ENCODE results near the gene BRINP2. TPM values are rescaled to one million over a fixed set of nuclear protein-coding genes. Genes with fewer than 3 reads are reported as not detected.

BRINP2 gene
- total RNA-seq, 2 experiments from 2014 or later = not detected

GRCh38 chr1:177283380-177283779 lies 112.6 kb downstream of the BRINP2 start:
- Mint-ChIP-seq H3K4me1 (no peaks in the 10 kb centered on the region), H3K36me3 (no peaks in the 10 kb centered on the region), H3K4me3 (no peak overlapping the region), H3K9me3 (peaks cover 3% of the 10 kb centered on the region), H3K27me3 (no peaks in the 10 kb centered on the region), H3K27ac (no peak overlapping the region)
- ATAC-seq (ENCODE audit: low read depth) (no peak), DNase-seq (no peak)
- POLR2A ChIA-PET = no interaction called here

GRCh38 chr1:177286396-177286795 lies 115.6 kb downstream of the BRINP2 start:
- Mint-ChIP-seq H3K27me3 (no peaks in the 10 kb centered on the region), H3K36me3 (no peaks in the 10 kb centered on the region), H3K9me3 (peaks cover 3% of the 10 kb centered on the region), H3K4me1 (no peaks in the 10 kb centered on the region), H3K4me3 (no peak overlapping the region), H3K27ac (no peak overlapping the region)
- POLR2A ChIA-PET = no interaction called here
- ATAC-seq (ENCODE audit: low read depth) (no peak), DNase-seq (no peak)

GRCh38 chr1:177287270-177287669 lies 116.5 kb downstream of the BRINP2 start:
- POLR2A ChIA-PET = no interaction called here
- H3K27ac Mint-ChIP-seq = no peak overlapping the region
- H3K36me3 Mint-ChIP-seq = no peaks in the 10 kb centered on the region
- H3K9me3 Mint-ChIP-seq = peaks cover 4% of the 10 kb centered on the region
- no peak overlapping the region for H3K4me3 Mint-ChIP-seq
- DNase-seq (no peak), ATAC-seq (ENCODE audit: low read depth) (no peak)
- H3K27me3 Mint-ChIP-seq = no peaks in the 10 kb centered on the region
- H3K4me1 Mint-ChIP-seq = no peaks in the 10 kb centered on the region

- DNase-seq (no peak), ATAC-seq (ENCODE audit: low read depth) (no peak)
- Mint-ChIP-seq H3K4me1 (no peaks in the 10 kb centered on the region), H3K9me3 (peaks cover 4% of the 10 kb centered on the region), H3K36me3 (no peaks in the 10 kb centered on the region), H3K4me3 (no peak overlapping the region), H3K27me3 (no peaks in the 10 kb centered on the region), H3K27ac (no peak overlapping the region)
- POLR2A ChIA-PET = no interaction called here
Measured at GRCh38 chr1:177287994-177288393, 117.2 kb downstream of the BRINP2 start.

DNA sequence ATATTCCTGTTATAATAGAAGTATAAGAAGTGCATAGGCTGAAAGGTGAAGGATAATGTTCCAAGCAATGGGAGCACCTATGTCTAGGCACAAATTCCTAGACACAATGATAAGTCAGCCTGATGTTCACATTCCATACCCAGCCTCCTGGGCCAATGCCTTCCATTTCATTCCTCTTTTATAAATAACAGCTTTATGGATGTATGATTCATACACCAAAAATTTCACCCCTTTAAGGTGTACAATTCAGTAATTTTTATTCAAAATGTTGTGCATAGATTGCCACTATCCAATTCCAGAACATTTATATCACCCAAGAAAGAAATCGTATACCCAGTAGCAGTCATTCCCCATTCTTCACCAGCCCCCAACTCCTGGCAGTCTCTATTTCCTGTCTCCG lies 118.8 kb downstream of the BRINP2 start:
- POLR2A ChIA-PET = no interaction called here
- DNase-seq = no peak
- Mint-ChIP-seq H3K36me3 (no peaks in the 10 kb centered on the region), H3K4me1 (no peaks in the 10 kb centered on the region), H3K27ac (no peak overlapping the region), H3K4me3 (no peak overlapping the region), H3K27me3 (no peaks in the 10 kb centered on the region), H3K9me3 (peaks cover 6% of the 10 kb centered on the region)
- no peak for ATAC-seq (ENCODE audit: low read depth)

DNA sequence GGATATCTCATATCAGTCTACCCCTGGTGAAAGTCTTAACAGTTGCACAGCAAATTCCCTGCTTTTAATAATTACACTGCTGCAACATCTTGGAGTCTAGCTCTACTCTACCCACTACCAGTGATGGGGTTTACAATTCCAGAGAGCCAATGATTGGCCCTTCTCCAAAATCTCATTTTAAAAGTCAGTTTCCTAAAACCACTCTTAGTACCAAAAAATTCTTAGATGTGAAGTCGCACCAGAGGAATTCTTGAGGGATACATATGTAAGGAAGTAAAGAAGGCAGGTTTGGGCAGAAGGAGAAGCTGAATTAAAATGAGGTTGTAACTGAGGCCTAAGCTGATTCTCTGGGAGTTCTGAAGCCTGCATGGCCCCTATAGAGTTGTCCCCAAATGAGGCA lies 129.7 kb downstream of the BRINP2 start:
- POLR2A ChIA-PET = no interaction called here
- Mint-ChIP-seq H3K36me3 (no peaks in the 10 kb centered on the region), H3K4me3 (no peak overlapping the region), H3K27ac (no peak overlapping the region), H3K9me3 (peaks cover 2% of the 10 kb centered on the region), H3K27me3 (no peaks in the 10 kb centered on the region), H3K4me1 (no peaks in the 10 kb centered on the region)
- ATAC-seq (ENCODE audit: low read depth) (no peak), DNase-seq (no peak)

DNA sequence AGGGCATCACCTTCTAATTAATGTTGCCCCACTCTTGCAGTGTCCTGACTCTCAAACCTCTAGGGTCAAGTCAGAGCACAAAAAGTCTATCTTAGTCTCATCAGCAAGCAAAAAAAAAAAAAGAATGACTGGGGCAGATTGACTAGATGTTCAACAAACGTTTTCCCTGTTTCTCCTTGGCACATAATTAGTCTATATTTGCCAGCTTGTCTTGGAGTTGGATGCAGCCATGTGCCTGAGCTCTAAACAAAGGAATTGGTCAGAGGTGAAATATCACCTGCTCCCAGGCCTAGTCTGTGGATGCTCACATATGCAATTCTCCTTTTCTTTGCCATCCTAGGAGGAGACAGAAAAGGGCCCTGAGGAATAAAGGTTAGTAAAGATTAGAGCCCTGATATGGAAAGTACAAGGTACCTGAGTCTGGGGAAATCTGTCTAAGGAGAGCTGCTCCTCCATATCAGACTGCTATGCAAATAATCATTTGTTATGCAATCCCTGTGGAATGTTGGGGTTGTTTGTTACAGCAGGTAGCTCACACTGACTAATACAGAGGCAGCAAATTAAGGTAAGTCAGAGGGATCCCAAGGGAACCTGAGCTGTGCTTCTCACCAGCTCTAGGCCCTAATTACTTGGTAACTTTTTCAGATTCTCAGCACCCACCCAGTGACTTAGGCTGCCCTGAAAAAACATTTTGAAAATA lies 130.8 kb downstream of the BRINP2 start:
- H3K4me3 Mint-ChIP-seq = no peak overlapping the region
- POLR2A ChIA-PET = no interaction called here
- H3K4me1 Mint-ChIP-seq = no peaks in the 10 kb centered on the region
- DNase-seq = no peak
- H3K36me3 Mint-ChIP-seq = no peaks in the 10 kb centered on the region
- no peaks in the 10 kb centered on the region for H3K27me3 Mint-ChIP-seq
- no peak for ATAC-seq (ENCODE audit: low read depth)
- no peaks in the 10 kb centered on the region for H3K9me3 Mint-ChIP-seq
- no peak overlapping the region for H3K27ac Mint-ChIP-seq

- no peak for DNase-seq
- Mint-ChIP-seq H3K36me3 (no peaks in the 10 kb centered on the region), H3K9me3 (no peaks in the 10 kb centered on the region), H3K27me3 (no peaks in the 10 kb centered on the region), H3K27ac (no peak overlapping the region), H3K4me1 (no peaks in the 10 kb centered on the region), H3K4me3 (no peak overlapping the region)
- ATAC-seq (ENCODE audit: low read depth) = no peak
- POLR2A ChIA-PET = no interaction called here
Measured at GRCh38 chr1:177302357-177303044, 131.7 kb downstream of the BRINP2 start.

DNA sequence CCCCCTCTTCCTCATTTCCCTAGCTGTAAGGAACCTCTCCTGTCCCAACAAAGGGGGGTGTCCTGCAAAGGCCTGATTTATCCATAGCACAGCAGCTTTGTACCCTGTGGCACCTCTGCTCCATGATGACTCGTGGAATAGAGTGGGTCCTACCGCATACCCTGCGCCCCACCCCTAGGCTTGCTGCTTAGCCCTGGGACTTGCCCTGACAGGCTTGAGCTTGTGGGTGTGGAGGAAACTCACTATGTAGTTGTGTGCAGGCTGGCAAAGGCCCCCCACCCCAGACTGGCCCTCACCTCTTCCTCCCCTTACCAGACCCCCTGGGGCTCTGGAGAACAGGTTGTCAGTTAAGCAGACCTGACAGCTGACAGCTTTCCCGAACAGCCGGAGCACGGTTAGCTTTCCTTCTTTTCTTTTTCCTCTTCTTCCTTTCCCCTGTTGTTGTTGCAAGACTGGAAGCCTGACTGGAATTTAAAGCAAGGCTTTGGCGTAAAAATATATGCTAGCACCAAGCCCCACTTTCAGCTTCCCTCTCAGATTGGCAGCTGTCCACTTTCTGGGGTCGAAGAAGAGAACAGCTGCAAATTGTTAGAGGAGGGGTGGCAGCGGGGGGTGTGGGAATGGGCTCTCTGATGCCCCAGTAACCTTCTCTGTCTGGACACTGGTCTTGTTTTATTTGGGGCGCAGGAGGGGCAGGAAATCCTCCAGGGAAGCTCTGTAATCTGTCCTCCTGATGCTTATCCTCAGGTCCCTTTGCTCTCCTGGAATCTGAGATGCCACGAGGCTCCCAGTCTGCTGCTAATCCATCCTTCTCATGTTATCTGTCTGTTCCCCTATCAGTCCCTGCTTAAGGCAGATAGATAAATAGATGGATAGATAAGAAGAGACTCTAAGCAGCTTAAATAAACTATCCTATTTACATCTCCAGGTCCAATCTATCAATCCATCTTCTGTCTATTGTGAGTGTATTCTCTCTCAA lies 134.6 kb downstream of the BRINP2 start:
- no peak for ATAC-seq (ENCODE audit: low read depth)
- POLR2A ChIA-PET = no interaction called here
- no peaks in the 10 kb centered on the region for H3K36me3 Mint-ChIP-seq
- H3K27me3 Mint-ChIP-seq = no peaks in the 10 kb centered on the region
- no peak overlapping the region for H3K27ac Mint-ChIP-seq
- no peak for DNase-seq
- H3K4me1 Mint-ChIP-seq = no peaks in the 10 kb centered on the region
- H3K9me3 Mint-ChIP-seq = no peaks in the 10 kb centered on the region
- H3K4me3 Mint-ChIP-seq = no peak overlapping the region

DNA sequence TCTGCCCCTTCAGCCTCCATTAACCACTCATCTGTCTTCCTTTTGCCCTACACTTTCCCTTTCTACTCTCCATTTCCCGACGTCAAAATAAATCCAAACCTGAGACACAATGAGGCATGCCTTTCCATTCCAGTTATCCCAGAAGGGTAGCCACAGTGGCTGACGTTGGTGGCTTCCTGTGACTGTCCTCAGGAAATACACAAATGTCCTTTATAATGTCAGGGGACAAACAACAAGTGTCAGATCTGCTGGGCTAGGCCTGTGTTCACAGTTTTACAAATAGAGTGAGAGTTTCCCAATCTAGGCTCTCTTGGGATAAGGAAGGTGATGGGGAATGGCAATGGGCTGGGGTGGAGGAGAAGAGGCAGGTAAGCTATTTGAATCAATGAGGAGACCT lies 135.3 kb downstream of the BRINP2 start:
- H3K36me3 Mint-ChIP-seq = no peaks in the 10 kb centered on the region
- no peak for ATAC-seq (ENCODE audit: low read depth)
- POLR2A ChIA-PET = no interaction called here
- no peaks in the 10 kb centered on the region for H3K9me3 Mint-ChIP-seq
- no peak for DNase-seq
- H3K4me1 Mint-ChIP-seq = no peaks in the 10 kb centered on the region
- H3K27ac Mint-ChIP-seq = no peak overlapping the region
- H3K4me3 Mint-ChIP-seq = no peak overlapping the region
- no peaks in the 10 kb centered on the region for H3K27me3 Mint-ChIP-seq

DNA sequence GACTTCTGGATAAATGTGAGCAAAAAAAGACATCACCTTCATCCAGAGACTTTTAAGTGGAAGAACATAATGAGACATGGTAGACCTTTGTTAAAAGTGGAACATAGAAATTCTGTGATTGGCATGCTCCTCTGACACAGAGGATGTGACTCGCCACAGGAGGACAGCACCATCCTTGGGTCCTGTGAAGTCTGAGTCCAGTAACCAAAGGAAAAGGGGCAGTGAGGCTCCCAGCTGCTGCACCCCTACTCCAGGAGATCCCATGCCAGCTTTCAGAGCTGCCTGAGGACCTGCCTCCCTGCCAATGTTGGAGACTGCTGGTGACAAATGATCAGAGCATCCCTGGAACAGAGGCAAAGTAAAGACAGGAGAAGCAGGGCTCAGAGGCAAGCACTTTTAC lies 136.2 kb downstream of the BRINP2 start:
- no peak overlapping the region for H3K4me3 Mint-ChIP-seq
- no peaks in the 10 kb centered on the region for H3K27me3 Mint-ChIP-seq
- no peaks in the 10 kb centered on the region for H3K36me3 Mint-ChIP-seq
- H3K4me1 Mint-ChIP-seq = no peaks in the 10 kb centered on the region
- no peak for DNase-seq
- ATAC-seq (ENCODE audit: low read depth) = no peak
- H3K9me3 Mint-ChIP-seq = no peaks in the 10 kb centered on the region
- POLR2A ChIA-PET = no interaction called here
- H3K27ac Mint-ChIP-seq = no peak overlapping the region

DNA sequence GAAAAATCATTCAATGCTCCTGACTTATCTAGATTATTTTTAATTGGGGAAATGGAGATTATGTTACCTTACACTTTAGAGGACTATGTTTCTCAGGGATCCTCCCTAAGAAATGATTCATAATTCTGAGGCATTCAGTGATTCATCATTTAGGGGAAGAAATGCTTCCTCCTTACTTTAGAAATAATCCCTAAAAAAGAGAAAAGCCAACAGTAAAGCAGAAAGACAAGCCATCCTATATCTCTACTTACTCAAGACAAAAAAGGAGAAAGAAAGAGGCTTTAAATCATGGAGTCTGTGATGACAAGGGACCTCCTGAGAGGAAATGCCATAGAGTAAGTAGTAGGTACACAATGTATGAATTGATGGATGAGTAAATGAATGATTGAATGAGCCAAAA lies 137.0 kb downstream of the BRINP2 start:
- no peaks in the 10 kb centered on the region for H3K9me3 Mint-ChIP-seq
- POLR2A ChIA-PET = no interaction called here
- no peaks in the 10 kb centered on the region for H3K36me3 Mint-ChIP-seq
- H3K27ac Mint-ChIP-seq = no peak overlapping the region
- H3K4me1 Mint-ChIP-seq = no peaks in the 10 kb centered on the region
- ATAC-seq (ENCODE audit: low read depth) = no peak
- H3K4me3 Mint-ChIP-seq = no peak overlapping the region
- H3K27me3 Mint-ChIP-seq = no peaks in the 10 kb centered on the region
- no peak for DNase-seq

DNA sequence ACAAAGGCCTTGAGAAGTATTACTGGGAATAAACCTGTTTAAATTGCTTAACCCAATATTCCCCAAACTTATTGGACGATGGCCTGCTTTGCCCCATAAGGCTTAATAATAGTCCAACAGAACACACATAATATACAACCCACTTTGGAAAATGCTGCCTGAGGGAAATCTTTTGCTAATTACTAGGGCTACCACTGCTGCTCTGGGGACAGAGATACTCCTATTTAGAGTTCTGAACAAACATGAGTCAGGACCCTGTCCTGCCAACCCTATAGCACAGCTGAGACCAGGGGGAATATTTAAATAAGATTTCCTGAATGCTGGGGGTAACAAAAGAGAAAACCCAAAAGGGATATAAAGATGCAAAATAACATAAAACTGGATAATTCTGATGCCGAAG lies 139.1 kb downstream of the BRINP2 start:
- ATAC-seq (ENCODE audit: low read depth) (no peak), DNase-seq (no peak)
- H3K9me3 Mint-ChIP-seq = peaks cover 1% of the 10 kb centered on the region
- H3K4me3 Mint-ChIP-seq = no peak overlapping the region
- no peaks in the 10 kb centered on the region for H3K4me1 Mint-ChIP-seq
- no peak overlapping the region for H3K27ac Mint-ChIP-seq
- no peaks in the 10 kb centered on the region for H3K36me3 Mint-ChIP-seq
- no peaks in the 10 kb centered on the region for H3K27me3 Mint-ChIP-seq
- POLR2A ChIA-PET = no interaction called here

DNA sequence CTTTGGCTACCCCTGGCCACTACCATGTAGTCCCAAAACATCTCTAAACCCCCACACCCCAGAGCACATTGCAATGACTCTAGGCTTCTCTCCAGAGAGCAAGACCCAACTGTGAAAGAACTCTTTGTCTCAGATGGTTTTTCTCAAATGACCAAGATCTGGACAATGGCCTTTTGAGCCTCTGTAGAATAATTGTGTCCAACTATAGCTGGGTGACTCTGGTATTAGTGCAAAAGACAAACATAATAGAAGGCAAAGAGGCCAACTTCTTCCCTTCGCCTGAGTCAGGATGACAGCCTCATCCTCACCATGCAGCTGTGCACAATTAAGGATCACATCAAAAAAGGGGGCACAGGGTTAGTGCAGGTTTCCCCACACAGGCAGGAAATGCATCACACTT lies 139.6 kb downstream of the BRINP2 start:
- Mint-ChIP-seq H3K4me3 (no peak overlapping the region), H3K27ac (no peak overlapping the region), H3K36me3 (no peaks in the 10 kb centered on the region), H3K9me3 (peaks cover 1% of the 10 kb centered on the region), H3K27me3 (no peaks in the 10 kb centered on the region), H3K4me1 (no peaks in the 10 kb centered on the region)
- POLR2A ChIA-PET = no interaction called here
- no peak for ATAC-seq (ENCODE audit: low read depth)
- DNase-seq = no peak

Data from activated naive CD8-positive, alpha-beta T cell treated with anti-CD3 and anti-CD28 coated beads, Interleukin-2, amount 10 ng/mL, durations not matched to agents 7 days and 5 days (primary cell).